ENCODE results near the gene TAAR5.
"Not testable (repeated sequence)": the region's sequence is repeated elsewhere in the genome, so short reads cannot be mapped to it uniquely, and the experiment has no call there.

TAAR5 gene

GRCh38 chr6:132569170-132569569, 20.4 kb downstream of the TAAR5 start:
- DNase-seq: no peak

GRCh38 chr6:132568611-132569010, 20.9 kb downstream of the TAAR5 start:
- DNase-seq: no peak

GRCh38 chr6:132567566-132567965, 22.0 kb downstream of the TAAR5 start:
- no peak for DNase-seq

GRCh38 chr6:132566404-132566803, 23.1 kb downstream of the TAAR5 start:
- no peak for DNase-seq

- DNase-seq: not testable (repeated sequence)
Observed at GRCh38 chr6:132560087-132560486, 29.5 kb downstream of the TAAR5 start.

- DNase-seq: no peak
Observed at GRCh38 chr6:132552372-132552771, 37.2 kb downstream of the TAAR5 start, which contains the start of gene TAAR8. Gene TAAR8, plus strand, starts transcription at chr6:132552672. Its CDS starts 21 bp downstream, at chr6:132552693.

DNA sequence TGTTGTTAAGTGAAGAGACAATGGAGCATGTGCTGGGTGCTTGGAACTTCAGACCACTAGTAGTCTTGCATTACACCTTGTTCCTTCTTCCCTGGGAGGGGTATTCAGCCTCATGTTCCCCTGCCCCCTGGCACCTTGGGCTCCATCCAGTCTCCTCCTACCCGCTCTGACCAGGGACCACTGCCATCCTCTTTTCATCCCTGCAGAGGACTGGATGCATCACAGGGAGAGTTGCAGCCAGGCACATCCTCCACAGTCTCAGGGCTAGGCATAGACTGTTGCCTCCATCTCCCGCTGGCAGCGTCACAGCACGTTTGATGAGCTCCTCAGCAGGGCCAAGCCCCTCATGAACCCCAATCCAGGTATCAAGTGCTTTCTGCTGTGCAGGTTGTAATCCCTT, 38.3 kb downstream of the TAAR5 start:
- no peak for DNase-seq

DNA sequence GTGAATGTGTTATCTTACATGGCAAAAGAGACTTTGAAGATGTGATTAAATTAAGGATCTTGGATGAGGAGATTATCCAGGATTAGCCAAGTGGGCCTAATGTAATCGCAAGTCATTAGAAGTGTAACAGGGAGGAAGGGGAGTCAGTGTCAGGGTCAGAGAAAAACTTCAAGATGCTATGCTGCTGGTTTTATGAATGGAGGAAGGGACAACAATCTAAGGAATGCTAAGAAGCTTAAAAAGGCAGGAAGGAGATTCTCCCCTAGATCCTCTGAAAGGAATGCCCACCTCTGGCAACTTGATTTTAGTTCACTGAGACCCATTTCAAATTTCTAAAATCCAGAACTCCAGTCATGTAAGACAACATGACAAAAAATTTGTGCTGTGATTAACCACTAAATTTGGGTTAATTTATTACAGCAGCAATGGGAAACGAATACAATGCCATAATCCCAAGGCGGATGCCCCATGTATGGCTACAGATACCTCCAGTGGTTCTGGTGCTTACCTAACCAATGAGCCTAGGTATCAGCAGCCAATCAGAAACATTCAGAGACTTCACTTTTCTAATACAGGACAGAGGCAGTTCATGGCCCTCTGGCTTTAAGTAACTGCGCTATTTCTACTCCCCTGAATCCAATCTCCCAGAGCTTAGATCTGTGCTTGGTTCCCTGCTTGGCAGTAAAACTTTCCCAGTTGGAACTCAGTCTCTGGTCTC, 40.6 kb downstream of the TAAR5 start:
- no peak for DNase-seq

- no peak for DNase-seq
Observed at GRCh38 chr6:132544826-132545225, 44.7 kb downstream of the TAAR5 start.
